ENCODE measurements around the gene GRIN2C.

Gene GRIN2C

DNA sequence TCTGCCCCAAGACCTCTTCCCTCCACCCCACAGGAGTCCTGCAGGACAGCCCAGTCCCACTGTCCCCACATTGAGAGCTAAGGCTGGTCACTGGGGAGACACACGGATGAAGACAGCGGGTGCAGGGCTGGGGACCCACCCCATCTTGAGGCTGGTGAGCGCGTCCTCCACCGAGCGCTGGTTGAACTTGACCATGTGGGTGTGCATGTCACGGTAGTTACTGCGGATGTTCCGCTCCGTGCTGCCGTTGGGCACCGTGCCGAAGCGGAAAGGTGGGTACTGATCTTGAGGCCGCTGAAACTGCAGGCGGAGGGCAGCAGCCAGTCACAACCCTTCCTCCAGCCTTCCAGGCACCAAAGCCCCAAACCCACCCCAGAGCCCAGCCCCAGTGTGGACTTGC lies 13.1 kb downstream of the GRIN2C start:
- Histone ChIP-seq H3K36me3 (ENCODE audit: control insufficient read depth in 2 of 2, insufficient read depth in 1 of 2, low read length in 2 of 2) (peaks cover 0 to 2% of the 10 kb centered on the region in 2 experiments; a peak in 1 of 3 replicates), H3K27ac (ENCODE audit: extremely low read depth, low read depth, low read length) (no peak overlapping the region), H3K9me3 (ENCODE audit: control insufficient read depth, insufficient read depth, low read depth, low read length) (no peaks in the 10 kb centered on the region), H3K4me3 (ENCODE audit: low read depth, low read length) (no peak overlapping the region), H3K4me1 (ENCODE audit: control insufficient read depth, insufficient read depth, low read length) (0 out of 2 replicates have a peak, but pooled peaks cover 3% of the 10 kb centered on the region)
- TF ChIP-seq ZBTB8A (tag by site-specific recombination; IDR thresholded peaks at IDR 0.05) (no peak), ZNF248 (tag by site-specific recombination; IDR thresholded peaks at IDR 0.05) (no peak), ZNF175 (tag by site-specific recombination; IDR thresholded peaks at IDR 0.05) (no peak)
- CTCF ChIA-PET, result interaction anchor here (19.0 kb wide), 1 partner anchor 16 kb away, joined by 239 read pairs; the partner anchor contains the start of gene GRIN2C
- POLR2A ChIA-PET, result interaction anchor here (1.3 kb wide), 1 partner anchor 26 kb away, joined by 5 read pairs; the partner anchor contains the start of gene FDXR

DNA sequence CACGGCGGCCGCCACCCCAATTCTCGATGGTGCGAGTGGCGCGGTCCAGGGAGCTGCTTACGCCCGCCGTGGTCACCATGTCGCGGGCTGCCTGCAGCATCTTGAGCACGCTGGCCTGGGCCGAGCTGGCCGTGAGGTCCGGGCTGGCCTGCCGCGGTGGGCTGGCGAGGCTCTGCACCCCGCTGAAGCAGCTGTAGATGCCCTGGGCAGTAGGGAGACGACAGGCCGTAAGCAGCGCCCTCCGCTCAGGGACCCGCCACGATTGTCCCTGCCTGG lies 16.4 kb downstream of the GRIN2C start:
- ChIA-PET CTCF (interaction anchor here (0.6 to 19.0 kb wide), 18 partner anchors 8 to 500 kb away, joined by 3 to 239 read pairs (median 6); partner anchors contain the start of gene GRIN2C), POLR2A (interaction anchor here (0.6 to 1.8 kb wide), 8 partner anchors 9 to 94 kb away, joined by 3 to 15 read pairs (median 4); partner anchors contain the start of genes FDXR and NAT9)
- Histone ChIP-seq H3K27ac (ENCODE audit: extremely low read depth, low read depth, low read length) (no peak overlapping the region), H3K9me3 (ENCODE audit: control insufficient read depth, insufficient read depth, low read depth, low read length) (no peaks in the 10 kb centered on the region), H3K4me1 (ENCODE audit: control insufficient read depth, insufficient read depth, low read length) (0 out of 2 replicates have a peak, but pooled peaks cover 3% of the 10 kb centered on the region), H3K36me3 (ENCODE audit: control insufficient read depth in 2 of 2, insufficient read depth in 1 of 2, low read length in 2 of 2) (peaks cover 0 to 2% of the 10 kb centered on the region in 2 experiments; a peak in 1 of 3 replicates), H3K4me3 (ENCODE audit: low read depth, low read length) (no peak overlapping the region)
- TF ChIP-seq, protein P1, sequence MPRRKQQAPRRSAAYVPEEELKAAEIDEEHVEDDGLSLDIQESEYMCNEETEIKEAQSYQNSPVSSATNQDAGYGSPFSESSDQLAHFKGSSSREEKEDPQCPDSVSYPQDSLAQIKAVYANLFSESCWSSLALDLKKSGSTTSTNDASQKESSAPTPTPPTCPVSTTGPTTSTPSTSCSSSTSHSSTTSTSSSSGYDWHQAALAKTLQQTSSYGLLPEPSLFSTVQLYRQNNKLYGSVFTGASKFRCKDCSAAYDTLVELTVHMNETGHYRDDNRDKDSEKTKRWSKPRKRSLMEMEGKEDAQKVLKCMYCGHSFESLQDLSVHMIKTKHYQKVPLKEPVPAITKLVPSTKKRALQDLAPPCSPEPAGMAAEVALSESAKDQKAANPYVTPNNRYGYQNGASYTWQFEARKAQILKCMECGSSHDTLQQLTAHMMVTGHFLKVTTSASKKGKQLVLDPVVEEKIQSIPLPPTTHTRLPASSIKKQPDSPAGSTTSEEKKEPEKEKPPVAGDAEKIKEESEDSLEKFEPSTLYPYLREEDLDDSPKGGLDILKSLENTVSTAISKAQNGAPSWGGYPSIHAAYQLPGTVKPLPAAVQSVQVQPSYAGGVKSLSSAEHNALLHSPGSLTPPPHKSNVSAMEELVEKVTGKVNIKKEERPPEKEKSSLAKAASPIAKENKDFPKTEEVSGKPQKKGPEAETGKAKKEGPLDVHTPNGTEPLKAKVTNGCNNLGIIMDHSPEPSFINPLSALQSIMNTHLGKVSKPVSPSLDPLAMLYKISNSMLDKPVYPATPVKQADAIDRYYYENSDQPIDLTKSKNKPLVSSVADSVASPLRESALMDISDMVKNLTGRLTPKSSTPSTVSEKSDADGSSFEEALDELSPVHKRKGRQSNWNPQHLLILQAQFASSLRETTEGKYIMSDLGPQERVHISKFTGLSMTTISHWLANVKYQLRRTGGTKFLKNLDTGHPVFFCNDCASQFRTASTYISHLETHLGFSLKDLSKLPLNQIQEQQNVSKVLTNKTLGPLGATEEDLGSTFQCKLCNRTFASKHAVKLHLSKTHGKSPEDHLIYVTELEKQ (tag by site-specific recombination; IDR thresholded peaks at IDR 0.05; ENCODE audit: borderline replicate concordance), result no peak
- TF ChIP-seq ZNF335 (tag by site-specific recombination; conservative IDR thresholded peaks at IDR 0.05) (no peak), ZNF350 (tag by site-specific recombination; IDR thresholded peaks at IDR 0.05) (no peak), ZNF664 (tag by site-specific recombination; IDR thresholded peaks at IDR 0.05) (no peak), ZNF670 (tag by site-specific recombination; IDR thresholded peaks at IDR 0.05; ENCODE audit: low read depth) (no peak), ZIC2 (tag by site-specific recombination; IDR thresholded peaks at IDR 0.05) (no peak), ZNF175 (tag by site-specific recombination; IDR thresholded peaks at IDR 0.05) (no peak), ZNF366 (tag by site-specific recombination; conservative IDR thresholded peaks at IDR 0.05) (no peak), ZNF530 (tag by site-specific recombination; IDR thresholded peaks at IDR 0.05; ENCODE audit: low read depth) (no peak), ZNF10 (tag by site-specific recombination; IDR thresholded peaks at IDR 0.05) (no peak), ZNF510 (tag by site-specific recombination; IDR thresholded peaks at IDR 0.05; ENCODE audit: insufficient replicate concordance) (no peak), GLI2 (tag by site-specific recombination; IDR thresholded peaks at IDR 0.05; ENCODE audit: borderline replicate concordance, low read depth) (no peak), ZNF324 (tag by site-specific recombination; IDR thresholded peaks at IDR 0.05) (no peak), ZNF248 (tag by site-specific recombination; IDR thresholded peaks at IDR 0.05) (no peak), GFI1B (tag by site-specific recombination; IDR thresholded peaks at IDR 0.05) (no peak)
- TF ChIP-seq, protein P2, sequence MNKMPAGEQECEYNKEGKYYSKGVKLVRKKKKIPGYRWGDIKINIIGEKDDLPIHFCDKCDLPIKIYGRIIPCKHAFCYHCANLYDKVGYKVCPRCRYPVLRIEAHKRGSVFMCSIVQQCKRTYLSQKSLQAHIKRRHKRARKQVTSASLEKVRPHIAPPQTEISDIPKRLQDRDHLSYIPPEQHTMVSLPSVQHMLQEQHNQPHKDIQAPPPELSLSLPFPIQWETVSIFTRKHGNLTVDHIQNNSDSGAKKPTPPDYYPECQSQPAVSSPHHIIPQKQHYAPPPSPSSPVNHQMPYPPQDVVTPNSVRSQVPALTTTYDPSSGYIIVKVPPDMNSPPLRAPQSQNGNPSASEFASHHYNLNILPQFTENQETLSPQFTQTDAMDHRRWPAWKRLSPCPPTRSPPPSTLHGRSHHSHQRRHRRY (tag by site-specific recombination; IDR thresholded peaks at IDR 0.05), result no peak
- TF ChIP-seq, protein P3, sequence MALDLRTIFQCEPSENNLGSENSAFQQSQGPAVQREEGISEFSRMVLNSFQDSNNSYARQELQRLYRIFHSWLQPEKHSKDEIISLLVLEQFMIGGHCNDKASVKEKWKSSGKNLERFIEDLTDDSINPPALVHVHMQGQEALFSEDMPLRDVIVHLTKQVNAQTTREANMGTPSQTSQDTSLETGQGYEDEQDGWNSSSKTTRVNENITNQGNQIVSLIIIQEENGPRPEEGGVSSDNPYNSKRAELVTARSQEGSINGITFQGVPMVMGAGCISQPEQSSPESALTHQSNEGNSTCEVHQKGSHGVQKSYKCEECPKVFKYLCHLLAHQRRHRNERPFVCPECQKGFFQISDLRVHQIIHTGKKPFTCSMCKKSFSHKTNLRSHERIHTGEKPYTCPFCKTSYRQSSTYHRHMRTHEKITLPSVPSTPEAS (tag by site-specific recombination; IDR thresholded peaks at IDR 0.05), result no peak
- TF ChIP-seq, protein P4, sequence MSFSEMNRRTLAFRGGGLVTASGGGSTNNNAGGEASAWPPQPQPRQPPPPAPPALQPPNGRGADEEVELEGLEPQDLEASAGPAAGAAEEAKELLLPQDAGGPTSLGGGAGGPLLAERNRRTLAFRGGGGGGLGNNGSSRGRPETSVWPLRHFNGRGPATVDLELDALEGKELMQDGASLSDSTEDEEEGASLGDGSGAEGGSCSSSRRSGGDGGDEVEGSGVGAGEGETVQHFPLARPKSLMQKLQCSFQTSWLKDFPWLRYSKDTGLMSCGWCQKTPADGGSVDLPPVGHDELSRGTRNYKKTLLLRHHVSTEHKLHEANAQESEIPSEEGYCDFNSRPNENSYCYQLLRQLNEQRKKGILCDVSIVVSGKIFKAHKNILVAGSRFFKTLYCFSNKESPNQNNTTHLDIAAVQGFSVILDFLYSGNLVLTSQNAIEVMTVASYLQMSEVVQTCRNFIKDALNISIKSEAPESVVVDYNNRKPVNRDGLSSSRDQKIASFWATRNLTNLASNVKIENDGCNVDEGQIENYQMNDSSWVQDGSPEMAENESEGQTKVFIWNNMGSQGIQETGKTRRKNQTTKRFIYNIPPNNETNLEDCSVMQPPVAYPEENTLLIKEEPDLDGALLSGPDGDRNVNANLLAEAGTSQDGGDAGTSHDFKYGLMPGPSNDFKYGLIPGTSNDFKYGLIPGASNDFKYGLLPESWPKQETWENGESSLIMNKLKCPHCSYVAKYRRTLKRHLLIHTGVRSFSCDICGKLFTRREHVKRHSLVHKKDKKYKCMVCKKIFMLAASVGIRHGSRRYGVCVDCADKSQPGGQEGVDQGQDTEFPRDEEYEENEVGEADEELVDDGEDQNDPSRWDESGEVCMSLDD (tag by site-specific recombination; IDR thresholded peaks at IDR 0.05), result no peak
- TF ChIP-seq, protein P5, sequence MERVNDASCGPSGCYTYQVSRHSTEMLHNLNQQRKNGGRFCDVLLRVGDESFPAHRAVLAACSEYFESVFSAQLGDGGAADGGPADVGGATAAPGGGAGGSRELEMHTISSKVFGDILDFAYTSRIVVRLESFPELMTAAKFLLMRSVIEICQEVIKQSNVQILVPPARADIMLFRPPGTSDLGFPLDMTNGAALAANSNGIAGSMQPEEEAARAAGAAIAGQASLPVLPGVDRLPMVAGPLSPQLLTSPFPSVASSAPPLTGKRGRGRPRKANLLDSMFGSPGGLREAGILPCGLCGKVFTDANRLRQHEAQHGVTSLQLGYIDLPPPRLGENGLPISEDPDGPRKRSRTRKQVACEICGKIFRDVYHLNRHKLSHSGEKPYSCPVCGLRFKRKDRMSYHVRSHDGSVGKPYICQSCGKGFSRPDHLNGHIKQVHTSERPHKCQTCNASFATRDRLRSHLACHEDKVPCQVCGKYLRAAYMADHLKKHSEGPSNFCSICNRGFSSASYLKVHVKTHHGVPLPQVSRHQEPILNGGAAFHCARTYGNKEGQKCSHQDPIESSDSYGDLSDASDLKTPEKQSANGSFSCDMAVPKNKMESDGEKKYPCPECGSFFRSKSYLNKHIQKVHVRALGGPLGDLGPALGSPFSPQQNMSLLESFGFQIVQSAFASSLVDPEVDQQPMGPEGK (tag by site-specific recombination; IDR thresholded peaks at IDR 0.05), result no peak

Measured in HEK293 (cell line).